Measurements from ENCODE around the gene LYPD1. TPM values are rescaled to one million over a fixed set of nuclear protein-coding genes. Genes with fewer than 3 reads are reported as not detected.

The LYPD1 gene
- total and polyA plus RNA-seq, 2 experiments from 2014 or later: 1.5 to 4.2 TPM

DNA sequence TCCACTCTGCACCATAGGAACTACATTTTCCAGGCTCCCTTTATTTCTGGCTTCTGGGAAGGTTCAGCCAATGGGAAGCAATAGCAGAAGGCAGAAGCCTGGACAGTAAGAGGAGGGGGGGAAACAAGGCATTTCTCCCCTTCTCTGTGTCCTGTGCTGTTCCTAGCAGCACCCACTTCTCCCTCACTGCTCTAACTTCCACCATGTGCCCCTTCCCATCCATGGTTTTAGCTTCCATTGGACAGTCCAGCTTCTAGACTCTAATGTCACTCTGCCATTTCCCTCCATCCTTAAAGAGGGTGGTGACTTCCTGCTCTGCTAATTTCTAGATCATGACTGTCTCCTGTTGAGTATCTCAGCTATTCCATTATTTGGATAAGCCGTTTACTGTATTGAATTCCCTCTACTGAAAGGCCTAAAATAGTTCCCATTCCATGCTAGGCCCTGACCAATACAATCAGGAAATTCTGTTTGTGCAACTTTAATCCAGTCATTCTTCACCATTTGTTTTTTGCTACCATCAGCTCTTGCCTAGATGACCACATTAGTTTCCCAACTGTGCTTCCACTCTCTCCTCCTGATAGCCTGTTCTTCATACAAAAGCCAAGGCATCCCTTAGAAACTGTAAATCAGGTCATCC lies 20.8 kb upstream of the LYPD1 start (continued):
- TF ChIP-seq, protein P1, sequence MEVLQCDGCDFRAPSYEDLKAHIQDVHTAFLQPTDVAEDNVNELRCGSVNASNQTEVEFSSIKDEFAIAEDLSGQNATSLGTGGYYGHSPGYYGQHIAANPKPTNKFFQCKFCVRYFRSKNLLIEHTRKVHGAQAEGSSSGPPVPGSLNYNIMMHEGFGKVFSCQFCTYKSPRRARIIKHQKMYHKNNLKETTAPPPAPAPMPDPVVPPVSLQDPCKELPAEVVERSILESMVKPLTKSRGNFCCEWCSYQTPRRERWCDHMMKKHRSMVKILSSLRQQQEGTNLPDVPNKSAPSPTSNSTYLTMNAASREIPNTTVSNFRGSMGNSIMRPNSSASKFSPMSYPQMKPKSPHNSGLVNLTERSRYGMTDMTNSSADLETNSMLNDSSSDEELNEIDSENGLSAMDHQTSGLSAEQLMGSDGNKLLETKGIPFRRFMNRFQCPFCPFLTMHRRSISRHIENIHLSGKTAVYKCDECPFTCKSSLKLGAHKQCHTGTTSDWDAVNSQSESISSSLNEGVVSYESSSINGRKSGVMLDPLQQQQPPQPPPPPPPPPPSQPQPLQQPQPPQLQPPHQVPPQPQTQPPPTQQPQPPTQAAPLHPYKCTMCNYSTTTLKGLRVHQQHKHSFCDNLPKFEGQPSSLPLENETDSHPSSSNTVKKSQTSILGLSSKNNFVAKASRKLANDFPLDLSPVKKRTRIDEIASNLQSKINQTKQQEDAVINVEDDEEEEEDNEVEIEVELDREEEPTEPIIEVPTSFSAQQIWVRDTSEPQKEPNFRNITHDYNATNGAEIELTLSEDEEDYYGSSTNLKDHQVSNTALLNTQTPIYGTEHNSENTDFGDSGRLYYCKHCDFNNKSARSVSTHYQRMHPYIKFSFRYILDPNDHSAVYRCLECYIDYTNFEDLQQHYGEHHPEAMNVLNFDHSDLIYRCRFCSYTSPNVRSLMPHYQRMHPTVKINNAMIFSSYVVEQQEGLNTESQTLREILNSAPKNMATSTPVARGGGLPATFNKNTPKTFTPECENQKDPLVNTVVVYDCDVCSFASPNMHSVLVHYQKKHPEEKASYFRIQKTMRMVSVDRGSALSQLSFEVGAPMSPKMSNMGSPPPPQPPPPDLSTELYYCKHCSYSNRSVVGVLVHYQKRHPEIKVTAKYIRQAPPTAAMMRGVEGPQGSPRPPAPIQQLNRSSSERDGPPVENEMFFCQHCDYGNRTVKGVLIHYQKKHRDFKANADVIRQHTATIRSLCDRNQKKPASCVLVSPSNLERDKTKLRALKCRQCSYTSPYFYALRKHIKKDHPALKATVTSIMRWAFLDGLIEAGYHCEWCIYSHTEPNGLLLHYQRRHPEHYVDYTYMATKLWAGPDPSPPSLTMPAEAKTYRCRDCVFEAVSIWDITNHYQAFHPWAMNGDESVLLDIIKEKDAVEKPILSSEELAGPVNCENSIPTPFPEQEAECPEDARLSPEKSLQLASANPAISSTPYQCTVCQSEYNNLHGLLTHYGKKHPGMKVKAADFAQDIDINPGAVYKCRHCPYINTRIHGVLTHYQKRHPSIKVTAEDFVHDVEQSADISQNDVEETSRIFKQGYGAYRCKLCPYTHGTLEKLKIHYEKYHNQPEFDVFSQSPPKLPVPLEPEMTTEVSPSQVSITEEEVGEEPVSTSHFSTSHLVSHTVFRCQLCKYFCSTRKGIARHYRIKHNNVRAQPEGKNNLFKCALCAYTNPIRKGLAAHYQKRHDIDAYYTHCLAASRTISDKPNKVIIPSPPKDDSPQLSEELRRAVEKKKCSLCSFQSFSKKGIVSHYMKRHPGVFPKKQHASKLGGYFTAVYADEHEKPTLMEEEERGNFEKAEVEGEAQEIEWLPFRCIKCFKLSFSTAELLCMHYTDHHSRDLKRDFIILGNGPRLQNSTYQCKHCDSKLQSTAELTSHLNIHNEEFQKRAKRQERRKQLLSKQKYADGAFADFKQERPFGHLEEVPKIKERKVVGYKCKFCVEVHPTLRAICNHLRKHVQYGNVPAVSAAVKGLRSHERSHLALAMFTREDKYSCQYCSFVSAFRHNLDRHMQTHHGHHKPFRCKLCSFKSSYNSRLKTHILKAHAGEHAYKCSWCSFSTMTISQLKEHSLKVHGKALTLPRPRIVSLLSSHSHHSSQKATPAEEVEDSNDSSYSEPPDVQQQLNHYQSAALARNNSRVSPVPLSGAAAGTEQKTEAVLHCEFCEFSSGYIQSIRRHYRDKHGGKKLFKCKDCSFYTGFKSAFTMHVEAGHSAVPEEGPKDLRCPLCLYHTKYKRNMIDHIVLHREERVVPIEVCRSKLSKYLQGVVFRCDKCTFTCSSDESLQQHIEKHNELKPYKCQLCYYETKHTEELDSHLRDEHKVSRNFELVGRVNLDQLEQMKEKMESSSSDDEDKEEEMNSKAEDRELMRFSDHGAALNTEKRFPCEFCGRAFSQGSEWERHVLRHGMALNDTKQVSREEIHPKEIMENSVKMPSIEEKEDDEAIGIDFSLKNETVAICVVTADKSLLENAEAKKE (CRISPR knock-in tag; IDR thresholded peaks at IDR 0.05): no peak

DNA sequence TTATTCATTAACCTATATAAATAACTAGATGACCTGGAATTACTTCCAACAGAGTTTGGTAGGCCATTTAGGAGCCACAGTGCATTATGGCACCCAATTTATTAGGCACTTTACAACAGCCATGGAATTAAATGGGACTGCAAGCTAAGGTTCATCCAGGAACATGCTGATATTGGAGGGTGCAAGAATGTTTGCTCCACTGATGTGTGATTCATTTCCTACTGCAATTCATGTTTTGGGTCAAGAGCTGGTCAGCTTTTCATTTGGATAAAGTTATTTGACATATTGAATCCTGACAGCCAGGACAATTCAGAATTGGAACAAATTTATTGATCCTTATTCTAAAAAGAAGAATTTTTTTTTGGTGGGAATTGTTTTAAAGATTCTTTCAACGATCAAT lies 11.8 kb upstream of the LYPD1 start:
- H3K36me3 Mint-ChIP-seq (ENCODE audit: low read depth): no peaks in the 10 kb centered on the region
- no peaks in the 10 kb centered on the region for H3K4me1 Mint-ChIP-seq
- no peak overlapping the region for H2AFZ ChIP-seq
- H3K27me3 ChIP-seq (ENCODE audit: insufficient read depth): no peaks in the 10 kb centered on the region
- no peak overlapping the region for H3K4me3 Mint-ChIP-seq
- no peaks in the 10 kb centered on the region for H3K27me3 Mint-ChIP-seq (ENCODE audit: insufficient read depth, low read depth, poor library complexity)
- H3K36me3 ChIP-seq (ENCODE audit: insufficient read depth): no peaks in the 10 kb centered on the region
- H3K4me2 ChIP-seq: no peak overlapping the region
- no peak overlapping the region for H3K27ac ChIP-seq (ENCODE audit: low read depth)
- H3K9me3 Mint-ChIP-seq: no peaks in the 10 kb centered on the region
- no peak for DNase-seq (ENCODE audit: low spot score)
- no peak for ATAC-seq
- H3K4me1 ChIP-seq (ENCODE audit: insufficient read depth): no peaks in the 10 kb centered on the region
- peaks cover 6% of the 10 kb centered on the region; the same call in 1 of the 2 replicates for H3K9me2 ChIP-seq (ENCODE audit: insufficient read depth)
- H3F3A ChIP-seq (replicated peaks; ENCODE audit: low read depth): no peaks in the 10 kb centered on the region
- H3K79me2 ChIP-seq (replicated peaks; ENCODE audit: insufficient read depth): no peaks in the 10 kb centered on the region
- H3K27ac Mint-ChIP-seq: no peak overlapping the region
- H4K20me1 ChIP-seq (replicated peaks; ENCODE audit: insufficient read depth): no peaks in the 10 kb centered on the region
- H3K4me3 ChIP-seq: no peak overlapping the region
- TF ChIP-seq EZH2 (IDR thresholded peaks at IDR 0.05; ENCODE audit: low read depth, unreplicated experiment) (no peak), JUNB (IDR thresholded peaks at IDR 0.05; ENCODE audit: unreplicated experiment) (no peak), ZNF114 (CRISPR knock-in tag; IDR thresholded peaks at IDR 0.05) (no peak)
- TF ChIP-seq, protein P2, sequence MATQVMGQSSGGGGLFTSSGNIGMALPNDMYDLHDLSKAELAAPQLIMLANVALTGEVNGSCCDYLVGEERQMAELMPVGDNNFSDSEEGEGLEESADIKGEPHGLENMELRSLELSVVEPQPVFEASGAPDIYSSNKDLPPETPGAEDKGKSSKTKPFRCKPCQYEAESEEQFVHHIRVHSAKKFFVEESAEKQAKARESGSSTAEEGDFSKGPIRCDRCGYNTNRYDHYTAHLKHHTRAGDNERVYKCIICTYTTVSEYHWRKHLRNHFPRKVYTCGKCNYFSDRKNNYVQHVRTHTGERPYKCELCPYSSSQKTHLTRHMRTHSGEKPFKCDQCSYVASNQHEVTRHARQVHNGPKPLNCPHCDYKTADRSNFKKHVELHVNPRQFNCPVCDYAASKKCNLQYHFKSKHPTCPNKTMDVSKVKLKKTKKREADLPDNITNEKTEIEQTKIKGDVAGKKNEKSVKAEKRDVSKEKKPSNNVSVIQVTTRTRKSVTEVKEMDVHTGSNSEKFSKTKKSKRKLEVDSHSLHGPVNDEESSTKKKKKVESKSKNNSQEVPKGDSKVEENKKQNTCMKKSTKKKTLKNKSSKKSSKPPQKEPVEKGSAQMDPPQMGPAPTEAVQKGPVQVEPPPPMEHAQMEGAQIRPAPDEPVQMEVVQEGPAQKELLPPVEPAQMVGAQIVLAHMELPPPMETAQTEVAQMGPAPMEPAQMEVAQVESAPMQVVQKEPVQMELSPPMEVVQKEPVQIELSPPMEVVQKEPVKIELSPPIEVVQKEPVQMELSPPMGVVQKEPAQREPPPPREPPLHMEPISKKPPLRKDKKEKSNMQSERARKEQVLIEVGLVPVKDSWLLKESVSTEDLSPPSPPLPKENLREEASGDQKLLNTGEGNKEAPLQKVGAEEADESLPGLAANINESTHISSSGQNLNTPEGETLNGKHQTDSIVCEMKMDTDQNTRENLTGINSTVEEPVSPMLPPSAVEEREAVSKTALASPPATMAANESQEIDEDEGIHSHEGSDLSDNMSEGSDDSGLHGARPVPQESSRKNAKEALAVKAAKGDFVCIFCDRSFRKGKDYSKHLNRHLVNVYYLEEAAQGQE (IDR thresholded peaks at IDR 0.05; ENCODE audit: unreplicated experiment): no peak
- TF ChIP-seq, protein P1 (CRISPR knock-in tag; IDR thresholded peaks at IDR 0.05): no peak
